Neural progenitor cell (in vitro differentiated cells): Measurements from ENCODE around the gene MMP2. TPM values are rescaled to one million over a fixed set of nuclear protein-coding genes. Genes with fewer than 3 reads are reported as not detected.

Source experiments
- DNase-seq: peaks from one replicate; pipeline ENCODE4 v3.0.0-alpha.2; 2016; ENCODE audit warnings: low spot score
- H2AFZ ChIP-seq: fragments of 200-600 bp; sonication (generic); replicated peaks from 2 replicates; pipeline ENCODE4 v1.6.1; 2016; ENCODE audit warnings: antibody characterized with exemption
- H3F3A ChIP-seq: fragments of 200-600 bp; sonication (generic); 2 replicates; pipeline ENCODE4 v1.6.1; 2016; ENCODE audit warnings: antibody characterized with exemption, low read depth
- H3K27ac ChIP-seq: fragments of 200-600 bp; sonication (generic); 2 replicates; pipeline ENCODE4 v1.5.1; 2016; ENCODE audit warnings: mild to moderate bottlenecking
- H3K27me3 ChIP-seq: fragments of 200-600 bp; sonication (generic); 2 replicates; pipeline ENCODE4 v1.6.1; 2016; ENCODE audit warnings: mild to moderate bottlenecking, moderate library complexity
- H3K36me3 ChIP-seq: fragments of 200-600 bp; sonication (generic); 2 replicates; pipeline ENCODE4 v1.5.1; 2016
- H3K4me1 ChIP-seq: fragments of 200-600 bp; sonication (generic); 2 replicates; pipeline ENCODE4 v1.6.1; 2016; ENCODE audit warnings: mixed run types
- H3K4me2 ChIP-seq: fragments of 200-600 bp; sonication (generic); 2 replicates; pipeline ENCODE4 v1.6.1; 2016
- H3K4me3 ChIP-seq: fragments of 200-600 bp; sonication (generic); 2 replicates; pipeline ENCODE4 v1.5.1; 2016
- H3K79me2 ChIP-seq: fragments of 200-600 bp; sonication (generic); 2 replicates; pipeline ENCODE4 v1.6.1; 2016; ENCODE audit warnings: low read depth
- H3K9ac ChIP-seq: fragments of 200-600 bp; sonication (generic); 2 replicates; pipeline ENCODE4 v1.6.1; 2016
- H3K9me3 ChIP-seq: fragments of 200-600 bp; sonication (generic); 2 replicates; pipeline ENCODE4 v1.5.1; 2016; ENCODE audit warnings: low read depth
- H4K20me1 ChIP-seq: fragments of 200-600 bp; sonication (generic); 2 replicates; pipeline ENCODE4 v1.6.1; 2016; ENCODE audit warnings: low read depth
- H3K27ac Mint-ChIP-seq: 3 replicates; pipeline ENCODE4 v1.8.0; 2021; ENCODE audit warnings: mixed read lengths
- H3K27me3 Mint-ChIP-seq: 2 replicates; pipeline ENCODE4 v1.8.0; 2022; ENCODE audit warnings: low read depth, mild to moderate bottlenecking, inconsistent platforms, moderate library complexity, mixed read lengths; ENCODE audit not compliant: insufficient read depth
- H3K36me3 Mint-ChIP-seq: 3 replicates; pipeline ENCODE4 v1.8.0; 2021; ENCODE audit warnings: mixed read lengths
- H3K4me1 Mint-ChIP-seq: 3 replicates; pipeline ENCODE4 v1.8.0; 2021; ENCODE audit warnings: mixed read lengths
- H3K4me3 Mint-ChIP-seq: 3 replicates; pipeline ENCODE4 v1.8.0; 2021; ENCODE audit warnings: mild to moderate bottlenecking, moderate library complexity, mixed read lengths
- H3K9me3 Mint-ChIP-seq: 3 replicates; pipeline ENCODE4 v1.8.0; 2020; ENCODE audit warnings: mixed read lengths
- EZH2 ChIP-seq: fragments of 200-600 bp; sonication (generic); IDR thresholded peaks from 2 replicates; pipeline ENCODE4 v1.6.1; 2017; ENCODE audit warnings: antibody characterized with exemption, mild to moderate bottlenecking, moderate library complexity
- EZH2phosphoT487 ChIP-seq: fragments of 200-600 bp; sonication (generic); IDR thresholded peaks from 2 replicates; pipeline ENCODE4 v1.6.1; 2017; ENCODE audit warnings: antibody characterized with exemption
- total RNA-seq: library from RNA; depleted of rRNA; stranded (reverse); fragments of >200 nt; gene quantifications from 2 replicates; pipeline ENCODE4 v1.2.3, GENCODE V29; 2015; ENCODE audit warnings: low replicate concordance
- TF ChIP-seq, protein P1 (sequence below): fragments of 200-600 bp; sonication (generic); IDR thresholded peaks from 2 replicates; pipeline ENCODE4 v1.5.1; 2017; ENCODE audit warnings: antibody characterized with exemption, mild to moderate bottlenecking

The MMP2 gene
- total RNA-seq, 1 donor from 2014 or later = 18.3 TPM

GRCh38 chr16:55492756-55493380, 13.9 kb downstream of the MMP2 start:
- Histone ChIP-seq H3K4me1 (no peaks in the 10 kb centered on the region), H2AFZ (no peak overlapping the region), H3K36me3 (no peaks in the 10 kb centered on the region), H3F3A (no peaks in the 10 kb centered on the region), H4K20me1 (no peaks in the 10 kb centered on the region), H3K27me3 (no peaks in the 10 kb centered on the region), H3K27ac (no peak overlapping the region), H3K9me3 (no peaks in the 10 kb centered on the region), H3K9ac (no peak overlapping the region), H3K79me2 (no peaks in the 10 kb centered on the region), H3K4me3 (no peak overlapping the region), H3K4me2 (no peak overlapping the region)
- Mint-ChIP-seq H3K9me3 (no peaks in the 10 kb centered on the region), H3K27me3 (peaks cover 5% of the 10 kb centered on the region), H3K36me3 (peaks cover 20% of the 10 kb centered on the region), H3K27ac (no peak overlapping the region), H3K4me1 (peaks cover 12% of the 10 kb centered on the region), H3K4me3 (no peak overlapping the region)
- TF ChIP-seq EZH2 (no peak), EZH2phosphoT487 (no peak)
- TF ChIP-seq, protein P1, sequence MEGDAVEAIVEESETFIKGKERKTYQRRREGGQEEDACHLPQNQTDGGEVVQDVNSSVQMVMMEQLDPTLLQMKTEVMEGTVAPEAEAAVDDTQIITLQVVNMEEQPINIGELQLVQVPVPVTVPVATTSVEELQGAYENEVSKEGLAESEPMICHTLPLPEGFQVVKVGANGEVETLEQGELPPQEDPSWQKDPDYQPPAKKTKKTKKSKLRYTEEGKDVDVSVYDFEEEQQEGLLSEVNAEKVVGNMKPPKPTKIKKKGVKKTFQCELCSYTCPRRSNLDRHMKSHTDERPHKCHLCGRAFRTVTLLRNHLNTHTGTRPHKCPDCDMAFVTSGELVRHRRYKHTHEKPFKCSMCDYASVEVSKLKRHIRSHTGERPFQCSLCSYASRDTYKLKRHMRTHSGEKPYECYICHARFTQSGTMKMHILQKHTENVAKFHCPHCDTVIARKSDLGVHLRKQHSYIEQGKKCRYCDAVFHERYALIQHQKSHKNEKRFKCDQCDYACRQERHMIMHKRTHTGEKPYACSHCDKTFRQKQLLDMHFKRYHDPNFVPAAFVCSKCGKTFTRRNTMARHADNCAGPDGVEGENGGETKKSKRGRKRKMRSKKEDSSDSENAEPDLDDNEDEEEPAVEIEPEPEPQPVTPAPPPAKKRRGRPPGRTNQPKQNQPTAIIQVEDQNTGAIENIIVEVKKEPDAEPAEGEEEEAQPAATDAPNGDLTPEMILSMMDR = no peak
- no peak for DNase-seq

DNA sequence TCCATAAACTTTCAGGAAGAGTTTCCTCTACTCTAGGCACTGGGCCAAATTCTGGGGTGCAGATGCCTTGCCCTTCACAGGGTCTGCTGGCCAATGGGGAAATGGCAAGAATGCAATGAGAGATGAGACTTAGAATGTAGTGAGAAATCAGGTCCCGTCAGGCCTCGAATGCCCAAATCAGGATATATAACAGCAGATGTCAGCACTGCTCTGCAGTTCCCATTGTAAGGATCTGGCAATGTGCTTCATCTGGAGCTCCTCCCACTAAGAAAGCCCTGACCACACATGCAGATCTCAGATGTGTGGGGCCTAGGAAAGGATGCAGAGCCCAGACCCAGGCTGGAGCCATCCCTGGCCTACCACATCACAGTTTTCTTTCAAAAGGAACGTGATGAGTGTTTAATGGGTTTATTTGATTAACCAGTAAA, 16.0 kb downstream of the MMP2 start:
- Mint-ChIP-seq H3K4me3 (no peak overlapping the region), H3K9me3 (no peaks in the 10 kb centered on the region), H3K4me1 (peaks cover 22% of the 10 kb centered on the region), H3K27ac (no peak overlapping the region), H3K36me3 (peaks cover 12% of the 10 kb centered on the region), H3K27me3 (peaks cover 2% of the 10 kb centered on the region)
- Histone ChIP-seq H3K79me2 (no peaks in the 10 kb centered on the region), H3K9me3 (no peaks in the 10 kb centered on the region), H2AFZ (no peak overlapping the region), H3K27ac (no peak overlapping the region), H3K9ac (no peak overlapping the region), H3K4me2 (no peak overlapping the region), H3K4me1 (no peaks in the 10 kb centered on the region), H3K36me3 (no peaks in the 10 kb centered on the region), H3F3A (no peaks in the 10 kb centered on the region), H4K20me1 (no peaks in the 10 kb centered on the region), H3K4me3 (no peak overlapping the region), H3K27me3 (no peaks in the 10 kb centered on the region)
- peak; percentile 47 for DNase-seq
- TF ChIP-seq, protein P1 = peak; percentile 26
- no peak for TF ChIP-seq EZH2phosphoT487

DNA sequence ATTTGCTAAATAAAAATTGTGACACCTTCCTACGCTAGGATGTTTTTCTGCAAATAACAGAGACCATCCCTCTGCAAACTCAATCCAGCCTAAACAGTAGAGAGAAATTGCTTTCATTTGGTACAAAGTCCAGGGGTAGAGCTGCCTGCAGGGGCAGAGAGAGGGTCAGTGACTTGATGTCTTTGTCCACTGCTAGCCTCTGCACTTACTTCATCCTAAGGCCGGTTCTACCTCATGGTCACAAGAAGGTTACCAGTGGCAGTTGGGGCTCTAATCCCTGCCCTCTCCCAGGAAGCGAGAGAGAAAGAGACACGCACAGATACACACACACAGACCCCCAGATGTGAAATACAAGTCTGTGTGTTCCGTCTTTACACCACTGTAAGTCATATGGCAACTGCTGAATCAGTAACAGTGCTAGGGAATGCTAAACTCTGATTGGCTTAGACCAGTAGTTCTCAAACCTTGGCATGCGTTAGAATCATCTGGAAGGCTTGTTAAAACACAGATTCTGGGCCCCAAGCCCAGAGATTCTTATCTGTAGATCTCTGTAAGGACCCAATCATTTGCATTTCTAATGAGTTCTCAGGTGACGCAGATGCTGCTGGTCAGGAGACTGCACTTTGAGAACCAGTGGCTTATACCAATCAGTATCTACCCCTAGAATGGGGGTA, 16.8 kb downstream of the MMP2 start:
- H3K4me1 ChIP-seq = no peaks in the 10 kb centered on the region

More for the DNA sequence above, 16.8 kb downstream of the MMP2 start:
- H3K27me3 Mint-ChIP-seq = peaks cover 2% of the 10 kb centered on the region
- Histone ChIP-seq H3K9me3 (no peaks in the 10 kb centered on the region), H3K36me3 (no peaks in the 10 kb centered on the region), H3K27ac (no peak overlapping the region), H3K9ac (no peak overlapping the region), H3K79me2 (no peaks in the 10 kb centered on the region), H3K4me3 (no peak overlapping the region), H3K4me2 (no peak overlapping the region), H2AFZ (no peak overlapping the region), H3K27me3 (no peaks in the 10 kb centered on the region), H3F3A (no peaks in the 10 kb centered on the region), H4K20me1 (no peaks in the 10 kb centered on the region)
- no peaks in the 10 kb centered on the region for H3K9me3 Mint-ChIP-seq
- peaks cover 29% of the 10 kb centered on the region for H3K4me1 Mint-ChIP-seq
- peaks cover 11% of the 10 kb centered on the region for H3K36me3 Mint-ChIP-seq
- DNase-seq = no peak
- TF ChIP-seq EZH2 = no peak
- no peak for TF ChIP-seq EZH2phosphoT487
- TF ChIP-seq, protein P1 = no peak
- no peak overlapping the region for H3K27ac Mint-ChIP-seq
- no peak overlapping the region for H3K4me3 Mint-ChIP-seq
